SK-N-SH (cell line): ENCODE measurements around the gene NOX3. TPM values are rescaled to one million over a fixed set of nuclear protein-coding genes. Genes with fewer than 3 reads are reported as not detected.

Source experiments
- CTCF ChIA-PET: fragments of 300-600, 350-600 bp; formaldehyde crosslinking; extraction: SDS; loops from one replicate; lab custom pipeline; 2021; lab: Yijun Ruan, JAX
- POLR2A ChIA-PET: fragments of 350-600 bp; sonication (Branson Sonifier 250); formaldehyde crosslinking; extraction: SDS; loops from one replicate; lab custom pipeline; 2020; ENCODE audit warnings: antibody characterized with exemption, inconsistent platforms; lab: Yijun Ruan, JAX
- DNase-seq: peaks from one replicate; pipeline ENCODE4 v3.0.0; 2012
- H2AFZ ChIP-seq: fragments of 200-600 bp; sonication (generic); 2 replicates; pipeline ENCODE4 v1.8.1; 2016; ENCODE audit warnings: antibody characterized with exemption, mild to moderate bottlenecking, low read depth
- H3F3A ChIP-seq: fragments of 200-600 bp; sonication (generic); replicated peaks from 2 replicates; pipeline ENCODE3; 2016; ENCODE audit warnings: antibody characterized with exemption, mild to moderate bottlenecking; ENCODE audit not compliant: insufficient read depth
- H3K27ac ChIP-seq, 2 experiments: fragments of 200-500 bp in 1 of 2; fragments of 200-600 bp in 1 of 2; sonication (Bioruptor generic) in 1 of 2; sonication (generic), shearing (Covaris generic) in 1 of 2; 2 replicates each; pipeline versions ENCODE4 v1.5.1 to v1.6.1; 2014 to 2016; ENCODE audit warnings: low read depth in 2 of 2, inconsistent platforms in 1 of 2, low read length in 1 of 2, mild to moderate bottlenecking in 1 of 2, mixed read lengths in 1 of 2
- H3K27me3 ChIP-seq: fragments of 200-600 bp; sonication (generic), shearing (Covaris generic); 2 replicates; pipeline ENCODE4 v1.6.1; 2016; ENCODE audit warnings: mixed run types; ENCODE audit not compliant: insufficient read depth
- H3K36me3 ChIP-seq, 2 experiments: fragments of 200-500 bp in 1 of 2; fragments of 200-600 bp in 1 of 2; sonication (Bioruptor generic) in 1 of 2; sonication (generic) in 1 of 2; replicated peaks in 1 of 2; 2 replicates each; pipeline versions ENCODE3 to v1.5.1; 2014 to 2016; ENCODE audit warnings: low read length in 1 of 2, mild to moderate bottlenecking in 1 of 2; ENCODE audit not compliant: insufficient read depth in 2 of 2, control insufficient read depth in 1 of 2
- H3K4me1 ChIP-seq, 2 experiments: fragments of 200-500 bp in 1 of 2; fragments of 200-600 bp in 1 of 2; sonication (Bioruptor generic) in 1 of 2; sonication (generic), shearing (Covaris generic) in 1 of 2; 2 replicates each; pipeline versions ENCODE4 v1.5.1 to v1.6.1; 2014 to 2016; ENCODE audit warnings: low read depth in 1 of 2, low read length in 1 of 2, mixed run types in 1 of 2; ENCODE audit not compliant: insufficient read depth in 2 of 2, control insufficient read depth in 1 of 2
- H3K4me2 ChIP-seq: fragments of 200-600 bp; sonication (generic), shearing (Covaris generic); 2 replicates; pipeline ENCODE4 v1.6.1; 2017; ENCODE audit warnings: mixed run types
- H3K4me3 ChIP-seq, 2 experiments: fragments of 200-500 bp in 1 of 2; fragments of 200-600 bp in 1 of 2; sonication (Bioruptor generic) in 1 of 2; sonication (generic), shearing (Covaris generic) in 1 of 2; 2 replicates each; pipeline versions ENCODE4 v1.5.1 to v1.8.1; 2014 to 2016; ENCODE audit warnings: low read depth in 2 of 2, inconsistent platforms in 1 of 2, low read length in 1 of 2, mild to moderate bottlenecking in 1 of 2, mixed read lengths in 1 of 2, moderate library complexity in 1 of 2
- H3K79me2 ChIP-seq: fragments of 200-600 bp; sonication (generic); 2 replicates; pipeline ENCODE4 v1.8.1; 2017; ENCODE audit warnings: mild to moderate bottlenecking; ENCODE audit not compliant: insufficient read depth
- H3K9ac ChIP-seq: fragments of 200-600 bp; sonication (generic); 2 replicates; pipeline ENCODE4 v1.6.1; 2017; ENCODE audit warnings: mixed run types
- H3K9me2 ChIP-seq: fragments of 200-600 bp; sonication (generic); 2 replicates; pipeline ENCODE4 v1.6.1; 2017; ENCODE audit warnings: mixed run types
- H3K9me3 ChIP-seq: fragments of 200-600 bp; sonication (generic); 2 replicates; pipeline ENCODE4 v1.6.1; 2017; ENCODE audit warnings: mixed run types, mild to moderate bottlenecking, moderate library complexity
- H4K20me1 ChIP-seq: fragments of 200-600 bp; sonication (generic); 2 replicates; pipeline ENCODE4 v1.6.1; 2017; ENCODE audit warnings: mild to moderate bottlenecking, mixed run types; ENCODE audit not compliant: insufficient read depth
- CTCF ChIP-seq: fragments of 200-600 bp; sonication (generic); IDR thresholded peaks from 2 replicates; pipeline ENCODE4 v1.6.1; 2017; ENCODE audit warnings: antibody characterized with exemption, mild to moderate bottlenecking, moderate library complexity
- FOXM1 ChIP-seq: IDR thresholded peaks from 2 replicates; pipeline ENCODE4 v1.4.0; 2012; ENCODE audit warnings: low read depth, mild to moderate bottlenecking
- GATA2 ChIP-seq: sonication (generic); formaldehyde crosslinking; IDR thresholded peaks from 2 replicates; pipeline ENCODE4 v1.5.0; 2020; ENCODE audit warnings: mild to moderate bottlenecking, missing genetic modification reagents
- IRF3 ChIP-seq: fragments of 150-350 bp; IDR thresholded peaks from 2 replicates; pipeline ENCODE4 v1.6.1; 2016; ENCODE audit warnings: mild to moderate bottlenecking, low read depth, low read length
- MXI1 ChIP-seq: IDR thresholded peaks from 2 replicates; pipeline ENCODE4 v1.6.1; 2012; ENCODE audit warnings: mild to moderate bottlenecking, low read depth, low read length, improper control_type of control experiment
- NFIC ChIP-seq: IDR thresholded peaks from 2 replicates; pipeline ENCODE4 v1.4.0; 2012; ENCODE audit warnings: borderline replicate concordance
- NRF1 ChIP-seq: IDR thresholded peaks from 2 replicates; pipeline ENCODE4 v1.6.1; 2012; ENCODE audit warnings: low read depth, mild to moderate bottlenecking, low read length
- RCOR1 ChIP-seq: fragments of 150-350 bp; IDR thresholded peaks from 2 replicates; pipeline ENCODE4 v1.6.1; 2017; ENCODE audit warnings: antibody characterized with exemption, low read length
- RFX5 ChIP-seq: IDR thresholded peaks from 2 replicates; pipeline ENCODE4 v1.6.1; 2012; ENCODE audit warnings: mild to moderate bottlenecking, improper control_type of control experiment, low read length
- SIN3A ChIP-seq: IDR thresholded peaks from 2 replicates; pipeline ENCODE4 v1.6.1; 2012; ENCODE audit warnings: low read depth, mild to moderate bottlenecking, low read length, moderate library complexity, borderline replicate concordance
- TAF1 ChIP-seq: IDR thresholded peaks from 2 replicates; pipeline ENCODE4 v1.6.1; 2012; ENCODE audit warnings: low read depth, mild to moderate bottlenecking, low read length, moderate library complexity, borderline replicate concordance
- TCF12 ChIP-seq: IDR thresholded peaks from 2 replicates; pipeline ENCODE4 v1.4.0; 2012
- WGBS: methylation state at CpG from one replicate; pipeline ENCODE4 v1.1.6; 2017; ENCODE audit warnings: low lambda C conversion rate; 5-methylcytosine and 5-hydroxymethylcytosine counted together
- polyA plus RNA-seq, 3 experiments: library from polyadenylated mRNA; depleted of rRNA; stranded (reverse); fragments of >200 nt; gene quantifications; 2 replicates each; pipeline ENCODE4 v1.2.3, GENCODE V29; 2012
- TF ChIP-seq, protein P1 (sequence below): IDR thresholded peaks from 2 replicates; pipeline ENCODE4 v1.4.0; 2012; ENCODE audit warnings: low read depth

The NOX3 gene, protein sequence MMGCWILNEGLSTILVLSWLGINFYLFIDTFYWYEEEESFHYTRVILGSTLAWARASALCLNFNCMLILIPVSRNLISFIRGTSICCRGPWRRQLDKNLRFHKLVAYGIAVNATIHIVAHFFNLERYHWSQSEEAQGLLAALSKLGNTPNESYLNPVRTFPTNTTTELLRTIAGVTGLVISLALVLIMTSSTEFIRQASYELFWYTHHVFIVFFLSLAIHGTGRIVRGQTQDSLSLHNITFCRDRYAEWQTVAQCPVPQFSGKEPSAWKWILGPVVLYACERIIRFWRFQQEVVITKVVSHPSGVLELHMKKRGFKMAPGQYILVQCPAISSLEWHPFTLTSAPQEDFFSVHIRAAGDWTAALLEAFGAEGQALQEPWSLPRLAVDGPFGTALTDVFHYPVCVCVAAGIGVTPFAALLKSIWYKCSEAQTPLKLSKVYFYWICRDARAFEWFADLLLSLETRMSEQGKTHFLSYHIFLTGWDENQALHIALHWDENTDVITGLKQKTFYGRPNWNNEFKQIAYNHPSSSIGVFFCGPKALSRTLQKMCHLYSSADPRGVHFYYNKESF
- polyA plus RNA-seq (2012; rRNA removed): 0.02 TPM in 1 of 2 replicates, not detected in the other
- polyA plus RNA-seq (2012; cell fraction: cytosol; rRNA removed): 0.01 and 0.04 TPM in 2 replicates
- polyA plus RNA-seq (2012; cell fraction: nucleus; rRNA removed): 0.06 TPM in 1 of 2 replicates, not detected in the other

GRCh38 chr6:155455766-155456165 lies at the start of gene NOX3:
TSS of gene NOX3 (minus strand) at chr6:155455839. CDS start at chr6:155455800, 39 bp downstream.
- Histone ChIP-seq H3K36me3 (no peaks in the 10 kb centered on the region), H3K4me2 (no peak within 1 kb of the TSS), H3K79me2 (no peaks in the 10 kb centered on the region), H3K27ac (no peak within 1 kb of the TSS), H3K9me3 (no peaks in the 10 kb centered on the region), H3K4me3 (no peak within 1 kb of the TSS), H3K9ac (no peak within 1 kb of the TSS), H3K9me2 (no peaks in the 10 kb centered on the region), H4K20me1 (no peaks in the 10 kb centered on the region), H2AFZ (no peak within 1 kb of the TSS), H3K27me3 (no peaks in the 10 kb centered on the region), H3F3A (no peaks in the 10 kb centered on the region), H3K4me1 (no peaks in the 10 kb centered on the region; a peak in 1 of 4 replicates)
- WGBS: 66% methylated on average over 5 of the region's 5 CpGs
- DNase-seq: no peak
- no peak for TF ChIP-seq NFIC
- no peak for TF ChIP-seq GATA2 (CRISPR knock-in tag)
- no peak for TF ChIP-seq RFX5
- TF ChIP-seq SIN3A: no peak
- no peak for TF ChIP-seq FOXM1
- no peak for TF ChIP-seq CTCF
- TF ChIP-seq TCF12: no peak
- TF ChIP-seq RCOR1: no peak
- no peak for TF ChIP-seq MXI1
- no peak for TF ChIP-seq NRF1
- TF ChIP-seq TAF1: no peak
- TF ChIP-seq, protein P1, sequence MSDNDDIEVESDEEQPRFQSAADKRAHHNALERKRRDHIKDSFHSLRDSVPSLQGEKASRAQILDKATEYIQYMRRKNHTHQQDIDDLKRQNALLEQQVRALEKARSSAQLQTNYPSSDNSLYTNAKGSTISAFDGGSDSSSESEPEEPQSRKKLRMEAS: no peak
- TF ChIP-seq IRF3: no peak
- POLR2A ChIA-PET: no interaction called here
- CTCF ChIA-PET: no interaction called here
